SK-N-SH treated with all-trans-retinoic acid at 6 μM for 48 hours (cell line): ENCODE results near the gene UCHL5.

ENCODE experiments used
- ATAC-seq: fragments of 200-7000 bp; cut with Tn5 transposase; 3 replicates; pipeline ENCODE4 v1.9.1; 2020; ENCODE audit warnings: mild to moderate bottlenecking, moderate library complexity
- BACH2 ChIP-seq: fragments of 250-450 bp; sonication (Bioruptor Pico); IDR thresholded peaks from 2 replicates; pipeline ENCODE4 v1.9.0; 2021; ENCODE audit warnings: mild to moderate bottlenecking, borderline replicate concordance
- CREB5 ChIP-seq: fragments of 250-450 bp; sonication (Bioruptor Pico); IDR thresholded peaks from 2 replicates; pipeline ENCODE4 v1.5.1; 2020; ENCODE audit warnings: low read depth, mild to moderate bottlenecking, moderate library complexity
- CSDC2 ChIP-seq: fragments of 250-450 bp; sonication (Bioruptor Pico); IDR thresholded peaks from 2 replicates; pipeline ENCODE4 v1.5.0; 2020; ENCODE audit warnings: mild to moderate bottlenecking, moderate library complexity
- CSRNP3 ChIP-seq: fragments of 250-450 bp; sonication (Bioruptor Pico); IDR thresholded peaks from 2 replicates; pipeline ENCODE4 v1.5.1; 2021; ENCODE audit warnings: mild to moderate bottlenecking, moderate library complexity
- ESRRG ChIP-seq: fragments of 250-450 bp; sonication (Bioruptor Pico); IDR thresholded peaks from 2 replicates; pipeline ENCODE4 v1.6.1; 2021; ENCODE audit warnings: mild to moderate bottlenecking
- ISL1 ChIP-seq: fragments of 250-450 bp; sonication (Bioruptor Pico); IDR thresholded peaks from 2 replicates; pipeline ENCODE4 v2.1.2; 2022; ENCODE audit warnings: mild to moderate bottlenecking, moderate library complexity
- OSR1 ChIP-seq: fragments of 250-450 bp; sonication (Bioruptor Pico); IDR thresholded peaks from 2 replicates; pipeline ENCODE4 v1.8.0; 2022; ENCODE audit warnings: moderate library complexity, mild to moderate bottlenecking, inconsistent platforms
- POU6F1 ChIP-seq: fragments of 250-450 bp; sonication (Bioruptor Pico); IDR thresholded peaks from 2 replicates; pipeline ENCODE4 v1.8.0; 2021; ENCODE audit warnings: low read depth, mild to moderate bottlenecking, moderate library complexity, borderline replicate concordance
- PPARA ChIP-seq: fragments of 250-450 bp; sonication (Bioruptor Pico); IDR thresholded peaks from 2 replicates; pipeline ENCODE4 v1.5.0; 2020; ENCODE audit warnings: mild to moderate bottlenecking, borderline replicate concordance
- RARB ChIP-seq: fragments of 250-450 bp; sonication (Bioruptor Pico); IDR thresholded peaks from 2 replicates; pipeline ENCODE4 v1.8.0; 2021; ENCODE audit warnings: mild to moderate bottlenecking, moderate library complexity
- SNAI2 ChIP-seq: fragments of 250-450 bp; sonication (Bioruptor Pico); IDR thresholded peaks from 2 replicates; pipeline ENCODE4 v1.5.0; 2020; ENCODE audit warnings: mild to moderate bottlenecking, moderate library complexity
- TOX ChIP-seq: fragments of 250-450 bp; sonication (Bioruptor Pico); IDR thresholded peaks from 2 replicates; pipeline ENCODE4 v1.8.0; 2021; ENCODE audit warnings: mild to moderate bottlenecking, moderate library complexity, borderline replicate concordance
- TSHZ2 ChIP-seq: fragments of 250-450 bp; sonication (Bioruptor Pico); IDR thresholded peaks from 2 replicates; pipeline ENCODE4 v1.5.0; 2020; ENCODE audit warnings: mild to moderate bottlenecking, moderate library complexity
- ZC3H10 ChIP-seq: fragments of 250-450 bp; sonication (Bioruptor Pico); IDR thresholded peaks from 2 replicates; pipeline ENCODE4 v1.5.1; 2021; ENCODE audit warnings: mild to moderate bottlenecking, moderate library complexity
- ZFP3 ChIP-seq: fragments of 250-450 bp; sonication (Bioruptor Pico); IDR thresholded peaks from 2 replicates; pipeline ENCODE4 v1.5.0; 2020; ENCODE audit warnings: mild to moderate bottlenecking, moderate library complexity
- ZFP30 ChIP-seq: fragments of 450-650 bp; formaldehyde crosslinking; IDR thresholded peaks from 2 replicates; pipeline ENCODE4 v1.5.0; 2022; ENCODE audit warnings: mild to moderate bottlenecking, moderate library complexity
- ZNF565 ChIP-seq: fragments of 450-650 bp; formaldehyde crosslinking; conservative IDR thresholded peaks from 2 replicates; pipeline ENCODE4 v1.5.0; 2020; ENCODE audit warnings: low read depth, mild to moderate bottlenecking, moderate library complexity
- ZNF8 ChIP-seq: fragments of 450-650 bp; formaldehyde crosslinking; IDR thresholded peaks from 2 replicates; pipeline ENCODE4 v1.5.0; 2020; ENCODE audit warnings: mild to moderate bottlenecking, moderate library complexity

UCHL5 gene

GRCh38 chr1:193031431-193031830 is 27.7 kb downstream of the UCHL5 start:
- no peak for TF ChIP-seq CSDC2
- no peak for TF ChIP-seq ZFP30 (CRISPR knock-in tag)
- no peak for TF ChIP-seq ZNF565 (CRISPR knock-in tag)
- no peak for TF ChIP-seq CSRNP3 (CRISPR knock-in tag)
- no peak for TF ChIP-seq ISL1 (CRISPR knock-in tag)
- TF ChIP-seq OSR1 (CRISPR knock-in tag): no peak
- TF ChIP-seq TSHZ2 (CRISPR knock-in tag): no peak
- no peak for TF ChIP-seq TOX (CRISPR knock-in tag)
- TF ChIP-seq BACH2 (CRISPR knock-in tag): no peak
- TF ChIP-seq SNAI2 (CRISPR knock-in tag): no peak
- TF ChIP-seq PPARA: no peak
- no peak for TF ChIP-seq POU6F1 (CRISPR knock-in tag)
- TF ChIP-seq RARB (CRISPR knock-in tag): no peak
- TF ChIP-seq ZNF8 (CRISPR knock-in tag): no peak
- peak; percentile 80 for ATAC-seq

GRCh38 chr1:193030280-193030679 is 28.9 kb downstream of the UCHL5 start:
- no peak for TF ChIP-seq ZFP3
- TF ChIP-seq ZC3H10 (CRISPR knock-in tag): no peak
- ATAC-seq: no peak

- no peak for ATAC-seq
- TF ChIP-seq TSHZ2 (CRISPR knock-in tag) (no peak), RARB (CRISPR knock-in tag) (no peak), POU6F1 (CRISPR knock-in tag) (no peak), ESRRG (CRISPR knock-in tag) (no peak), ISL1 (CRISPR knock-in tag) (no peak), PPARA (no peak), SNAI2 (CRISPR knock-in tag) (no peak), CSDC2 (no peak), OSR1 (CRISPR knock-in tag) (no peak), CREB5 (no peak)
- TF ChIP-seq, all 23 proteins: peak for 0
Measured at GRCh38 chr1:193025218-193025617, 33.9 kb downstream of the UCHL5 start.
